ENCODE data around the gene C10orf90.
"Not testable (repeated sequence)": the region's sequence is repeated elsewhere in the genome, so short reads cannot be mapped to it uniquely, and the experiment has no call there.

The C10orf90 gene

DNA sequence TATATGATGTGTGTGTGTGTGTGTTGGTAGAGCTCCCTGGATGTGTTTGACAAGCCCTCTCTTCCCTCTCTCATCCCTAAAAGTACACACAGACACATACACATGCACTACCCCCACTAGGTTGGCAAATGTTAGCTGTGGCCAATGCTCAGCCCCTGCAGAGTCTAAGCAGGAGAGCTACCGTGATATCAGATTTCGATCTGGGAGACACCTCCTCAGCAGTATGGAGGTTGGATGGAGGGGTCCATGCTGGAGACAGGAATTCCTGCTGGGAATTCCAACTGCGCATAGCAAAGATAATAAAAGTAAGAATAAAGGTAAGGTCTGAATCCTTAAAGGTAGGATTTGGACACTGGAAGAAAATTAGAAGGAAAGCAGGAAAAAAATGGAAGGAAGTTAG lies 85.7 kb downstream of the C10orf90 start:
- no peak for DNase-seq (ENCODE audit: low read depth)

DNA sequence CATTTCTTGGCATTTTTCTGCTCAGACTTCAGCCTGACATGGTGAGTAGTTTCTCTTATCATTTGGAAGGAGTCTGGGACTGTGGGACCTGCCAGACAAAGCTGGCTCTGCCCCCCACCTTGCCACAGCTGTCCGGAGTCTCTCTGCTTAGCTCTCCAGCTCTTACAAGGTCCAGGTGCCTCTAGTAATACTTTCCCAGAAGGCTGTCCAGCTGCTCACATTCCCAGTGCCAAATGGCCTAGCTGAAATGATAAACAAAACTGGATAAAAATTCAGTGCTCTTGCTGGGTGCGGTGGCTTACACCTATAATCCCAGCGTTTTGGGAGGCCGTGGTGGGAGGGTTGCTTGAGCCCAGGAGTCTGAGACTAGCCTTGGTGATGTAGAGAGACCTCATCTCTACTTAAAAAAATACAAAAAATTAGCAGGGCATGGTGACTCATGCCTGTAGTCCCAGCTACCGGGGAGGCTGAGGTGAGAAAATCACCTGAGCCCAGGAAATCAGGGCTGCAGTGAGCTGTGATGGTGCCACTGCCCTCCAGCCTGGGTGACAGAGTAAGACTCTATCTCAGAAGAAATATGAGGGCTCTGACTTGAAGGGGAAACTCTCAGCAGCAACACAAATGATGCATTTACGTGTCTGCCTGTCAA lies 86.8 kb downstream of the C10orf90 start:
- DNase-seq (ENCODE audit: low read depth) = no peak

DNA sequence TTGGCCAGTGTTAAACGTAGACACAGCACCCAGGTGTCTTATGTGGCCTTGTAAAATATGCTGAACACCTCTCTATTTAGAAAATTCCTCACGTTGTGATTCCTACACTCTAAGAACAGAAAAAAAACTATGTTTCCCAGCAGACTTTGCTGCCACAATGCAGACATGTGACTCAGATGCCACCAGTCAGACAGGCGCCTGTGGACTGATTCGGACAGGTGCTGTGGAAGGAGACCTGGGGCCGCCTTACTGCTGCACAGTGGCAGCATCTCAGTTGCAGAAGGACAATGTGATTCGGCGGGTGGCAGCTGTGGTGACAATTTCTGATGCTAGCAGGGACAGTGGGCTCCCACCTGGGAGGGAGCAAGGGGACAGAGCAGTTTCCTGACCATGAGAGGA lies 88.8 kb downstream of the C10orf90 start:
- no peak for DNase-seq (ENCODE audit: low read depth)

DNA sequence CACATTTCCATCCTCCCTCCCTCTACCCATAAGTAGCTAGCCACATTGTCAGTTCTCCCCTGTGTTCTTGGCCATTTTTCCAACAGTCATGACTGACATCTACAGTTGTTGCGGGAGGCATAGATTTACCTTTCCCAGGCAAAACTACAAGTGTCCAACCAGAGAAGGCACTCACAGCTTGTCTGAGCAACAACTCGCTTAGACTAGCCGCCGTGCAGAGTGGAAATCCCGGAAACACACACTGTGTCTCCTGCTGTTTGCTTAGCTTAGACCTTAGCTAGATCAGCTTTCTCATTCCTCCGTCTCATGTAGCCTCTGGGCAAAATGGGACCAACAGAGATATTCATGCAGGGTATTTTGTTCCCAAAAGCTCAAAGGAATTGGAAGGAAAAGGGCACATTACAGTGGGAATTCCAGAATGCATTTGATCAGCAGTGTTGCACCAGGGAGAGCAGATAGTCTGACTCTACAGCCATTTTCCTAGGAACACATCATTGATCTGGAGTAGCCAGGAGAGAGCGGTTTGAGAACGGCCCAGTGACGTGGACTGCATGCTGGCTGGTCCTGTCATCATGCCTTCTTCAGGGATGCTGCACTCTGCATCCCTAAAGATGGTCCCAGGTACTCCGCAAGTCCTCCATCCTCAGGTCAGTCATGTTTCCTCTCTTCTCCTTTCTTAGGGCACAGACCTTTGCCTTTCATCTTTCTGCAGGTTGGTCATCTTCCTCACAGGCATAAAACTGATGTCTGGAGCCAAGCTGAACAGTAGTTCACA lies 89.4 kb downstream of the C10orf90 start:
- no peak for DNase-seq (ENCODE audit: low read depth)

GRCh38 chr10:126576336-126576735 lies 94.2 kb downstream of the C10orf90 start:
- no peak for DNase-seq (ENCODE audit: low read depth)

- DNase-seq (ENCODE audit: low read depth) = no peak
Observed at GRCh38 chr10:126570621-126571602, 99.6 kb downstream of the C10orf90 start.

- no peak for DNase-seq (ENCODE audit: low read depth)
Observed at GRCh38 chr10:126570245-126570570, 100.3 kb downstream of the C10orf90 start.

DNA sequence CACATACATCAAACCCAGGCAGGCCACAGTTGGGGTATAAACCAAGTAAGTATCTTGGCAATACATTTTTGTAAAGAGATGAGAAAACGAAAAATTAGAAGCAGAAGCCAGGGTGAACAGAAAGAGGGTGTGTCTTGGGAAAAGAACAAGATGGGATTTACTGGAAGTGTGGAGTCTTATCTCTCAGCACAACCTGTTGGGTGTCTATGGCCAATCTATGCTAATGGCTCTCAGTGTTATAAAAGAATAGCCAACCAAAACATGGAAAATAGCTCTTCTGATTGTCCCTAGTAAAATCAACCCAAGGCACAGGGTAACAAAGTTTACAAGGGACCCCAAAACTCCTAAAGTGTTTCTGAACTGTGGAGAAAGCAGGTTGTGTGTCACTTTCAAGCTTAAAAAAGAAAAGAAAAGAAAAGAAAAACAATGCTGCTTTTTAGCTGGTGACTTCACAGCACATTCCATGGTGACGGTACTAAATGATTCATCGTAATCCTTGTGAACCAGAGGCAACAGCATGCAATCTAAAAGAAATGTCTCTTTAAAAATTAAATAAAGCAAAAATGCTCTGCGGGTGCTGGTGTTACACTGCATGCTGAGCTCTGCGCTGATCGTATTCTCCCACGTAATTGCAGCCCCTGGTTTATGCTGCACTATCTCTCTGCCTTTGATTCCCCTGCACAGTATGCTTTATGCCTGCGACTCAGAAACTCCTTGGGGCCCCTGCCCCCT lies 100.8 kb downstream of the C10orf90 start:
- no peak for DNase-seq (ENCODE audit: low read depth)

DNA sequence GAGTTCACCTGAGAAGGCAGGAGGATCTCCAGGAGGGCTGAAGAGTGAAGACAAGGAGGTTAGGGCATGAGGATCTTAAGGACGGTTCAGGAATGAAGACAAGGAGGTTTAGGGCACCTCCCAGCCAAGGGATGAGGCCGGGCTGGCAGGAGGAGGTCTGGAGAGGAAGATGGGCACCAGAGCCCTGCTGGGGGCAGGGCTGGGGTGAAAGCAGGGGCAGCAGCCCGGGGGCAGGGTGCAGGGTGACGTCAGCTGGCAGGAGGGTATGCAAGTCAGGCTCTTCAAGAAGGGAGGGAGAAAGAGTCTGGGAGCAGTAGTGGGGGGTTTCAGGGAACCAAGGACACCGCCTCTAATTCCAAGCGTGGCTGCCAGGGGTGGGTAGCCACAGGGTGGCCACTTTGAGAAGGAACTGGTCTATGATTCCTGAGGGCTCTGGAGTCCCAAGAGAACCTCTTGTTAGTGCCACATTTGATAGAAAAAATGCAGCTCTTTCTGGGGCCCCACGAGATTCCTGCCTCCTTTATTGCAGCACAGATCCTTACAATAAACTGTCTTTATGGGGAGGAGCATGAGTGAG lies 101.6 kb downstream of the C10orf90 start:
- DNase-seq (ENCODE audit: low read depth) = no peak

DNA sequence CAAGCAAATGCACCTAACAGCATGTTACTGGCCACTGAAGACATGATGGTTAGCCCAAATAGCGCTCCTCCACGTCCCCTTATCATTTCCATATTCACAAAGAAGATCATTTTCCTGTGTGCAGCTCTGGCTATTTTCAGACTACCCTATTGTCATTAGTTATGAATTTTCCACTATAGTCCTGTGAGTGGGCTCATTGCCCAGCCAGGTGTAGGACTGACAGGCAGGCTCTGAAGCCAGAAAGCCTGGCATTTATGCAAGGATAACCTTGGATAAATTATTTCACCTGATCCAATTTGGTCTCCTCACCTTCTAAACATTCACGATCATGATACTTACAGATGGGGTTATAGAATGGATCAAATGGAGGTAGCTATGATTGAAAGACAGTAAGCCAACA lies 104.6 kb downstream of the C10orf90 start:
- DNase-seq (ENCODE audit: low read depth) = no peak

DNA sequence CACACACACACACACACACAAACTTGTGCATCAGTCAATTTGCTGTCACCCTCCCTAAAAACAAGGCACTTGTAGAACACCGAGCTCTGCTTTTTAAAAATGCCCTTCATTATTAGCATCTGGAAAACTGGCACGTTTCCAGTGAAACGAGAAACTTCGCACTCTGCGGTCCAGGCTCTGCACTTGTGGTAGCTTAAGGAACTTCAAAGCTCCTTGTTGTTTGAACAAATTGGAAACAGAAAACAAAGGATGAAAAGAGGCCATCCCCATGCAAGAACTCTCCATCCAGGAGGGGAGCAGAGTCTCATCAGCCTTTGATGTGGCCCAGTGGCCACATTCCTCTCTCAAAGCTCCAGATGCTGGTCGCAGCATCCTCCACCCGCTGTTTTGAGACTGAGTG lies 105.1 kb downstream of the C10orf90 start:
- no peak for DNase-seq (ENCODE audit: low read depth)

- DNase-seq (ENCODE audit: low read depth) = no peak
Observed at GRCh38 chr10:126564326-126564888, 106.1 kb downstream of the C10orf90 start.

- DNase-seq (ENCODE audit: low read depth) = no peak
Observed at GRCh38 chr10:126563361-126563760, 107.1 kb downstream of the C10orf90 start.

DNA sequence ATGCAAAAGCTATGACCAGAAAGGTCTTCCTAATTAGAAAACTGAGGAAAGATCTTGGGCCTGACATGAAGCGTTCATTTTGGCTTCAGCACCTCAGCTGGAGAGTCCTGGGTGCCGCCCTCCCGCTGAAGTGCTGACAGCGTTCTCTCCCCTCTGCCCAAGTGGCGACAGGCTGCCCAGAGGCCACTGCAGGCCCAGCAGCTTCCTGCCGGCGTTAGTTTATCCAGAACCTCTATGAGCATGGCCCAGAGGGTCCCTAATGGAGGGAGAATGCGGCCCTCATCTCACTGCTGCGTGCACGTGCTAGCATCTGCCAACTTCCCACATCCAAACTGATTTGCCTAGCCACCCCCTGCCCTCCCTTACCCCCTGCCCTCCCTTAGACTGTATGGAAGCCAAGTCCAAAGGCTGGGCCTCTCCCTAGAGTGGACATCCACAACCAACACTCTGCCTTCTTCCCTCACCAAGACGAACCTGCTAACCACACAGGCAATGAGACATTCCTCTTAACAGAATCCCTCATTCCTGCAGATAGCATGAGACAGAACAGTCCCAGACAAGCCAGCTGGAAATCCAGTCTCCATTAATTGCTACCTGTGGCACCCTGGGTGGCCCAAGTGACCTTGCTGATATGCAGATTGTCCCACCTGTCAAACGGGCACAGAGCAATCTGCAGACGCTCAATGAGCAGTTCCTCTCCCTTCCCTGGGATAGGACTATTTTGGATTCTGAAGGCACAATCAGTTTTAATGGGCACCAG lies 108.4 kb downstream of the C10orf90 start:
- DNase-seq (ENCODE audit: low read depth) = no peak

GRCh38 chr10:126561294-126561920 lies 109.1 kb downstream of the C10orf90 start:
- DNase-seq (ENCODE audit: low read depth) = no peak

DNA sequence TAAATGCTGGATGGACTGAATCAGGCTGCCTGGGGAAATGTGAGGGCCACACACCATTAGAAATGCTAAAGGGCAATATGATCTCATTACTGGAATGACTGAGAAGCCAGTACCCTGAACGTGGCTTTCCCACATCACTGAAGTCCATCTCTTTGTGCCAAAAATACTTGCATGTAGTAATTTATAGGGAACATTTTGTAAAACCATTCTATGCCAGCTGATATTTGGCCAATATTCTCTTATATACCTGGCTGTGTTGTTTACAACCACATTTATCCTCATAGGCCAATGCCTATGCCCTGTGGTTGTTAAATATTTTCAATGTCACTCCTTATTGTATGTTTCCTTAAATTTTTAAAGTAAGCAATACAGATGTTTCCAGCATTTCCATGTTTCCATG lies 111.6 kb downstream of the C10orf90 start:
- DNase-seq (ENCODE audit: low read depth) = no peak

- DNase-seq (ENCODE audit: low read depth) = no peak
Observed at GRCh38 chr10:126551202-126551601, 119.3 kb downstream of the C10orf90 start.

GRCh38 chr10:126550586-126550985 lies 119.9 kb downstream of the C10orf90 start:
- DNase-seq (ENCODE audit: low read depth) = not testable (repeated sequence)

DNA sequence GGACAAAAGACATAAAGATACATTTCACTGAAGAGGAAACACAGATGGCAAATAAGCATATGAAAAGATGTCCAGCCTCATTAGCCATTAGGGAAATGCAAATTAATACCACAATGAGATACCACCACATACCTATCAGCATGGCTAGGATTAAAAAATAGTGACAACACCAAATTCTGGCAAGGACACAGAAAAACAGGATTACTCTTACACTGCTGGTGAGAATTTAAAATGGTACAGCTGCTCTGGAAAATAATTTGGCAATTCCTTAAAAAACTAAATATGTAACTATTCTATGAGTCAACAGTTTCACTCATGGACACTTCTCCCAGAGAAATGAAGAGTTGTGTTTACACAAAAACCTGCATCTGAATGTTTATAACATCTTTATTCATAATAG lies 121.1 kb downstream of the C10orf90 start:
- DNase-seq (ENCODE audit: low read depth) = no peak

DNA sequence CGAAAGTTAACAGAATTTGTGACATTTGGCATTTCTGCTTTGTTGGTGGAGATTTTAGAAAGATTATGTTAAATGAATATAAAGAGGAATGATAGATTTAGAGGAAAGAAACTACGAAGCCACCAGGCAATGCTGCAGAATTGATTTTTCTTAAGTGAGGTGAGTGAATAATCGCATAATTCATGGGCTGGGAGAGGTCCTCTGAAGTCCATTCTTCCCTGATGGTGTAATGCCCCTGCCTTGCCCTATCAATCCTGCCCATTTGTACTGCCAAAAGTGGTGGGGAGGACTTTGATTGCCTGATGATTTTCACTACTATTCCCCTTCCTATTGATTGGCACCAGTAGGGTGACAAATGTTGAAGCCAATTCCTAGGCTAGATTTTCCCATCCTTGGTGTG lies 125.9 kb downstream of the C10orf90 start:
- DNase-seq (ENCODE audit: low read depth) = no peak

Data from stimulated activated CD8-positive, alpha-beta memory T cell treated with anti-CD3 and anti-CD28 coated beads, Interleukin-15, amount 100 ng/mL, for 24 hours (primary cell).